MG63 (cell line): Measurements from ENCODE around the gene CCDC141. TPM values are rescaled to one million over a fixed set of nuclear protein-coding genes. Genes with fewer than 3 reads are reported as not detected.

Experiments used
- DNase-seq: peaks from one replicate; pipeline ENCODE4 v3.0.0-alpha.2; 2020
- H3K27me3 ChIP-seq: fragments of 250-450 bp; sonication (Bioruptor Pico); 2 replicates; pipeline ENCODE4 v1.5.1; 2020; ENCODE audit warnings: mild to moderate bottlenecking, moderate library complexity
- H3K36me3 ChIP-seq: fragments of 250-450 bp; sonication (Bioruptor Pico); 2 replicates; pipeline ENCODE4 v1.5.1; 2020; ENCODE audit warnings: mild to moderate bottlenecking, moderate library complexity
- H3K4me3 ChIP-seq: fragments of 250-450 bp; sonication (Bioruptor Pico); 2 replicates; pipeline ENCODE4 v1.5.1; 2020; ENCODE audit warnings: mild to moderate bottlenecking, moderate library complexity
- H3K9me3 ChIP-seq: fragments of 250-450 bp; sonication (Bioruptor Pico); 2 replicates; pipeline ENCODE4 v1.5.1; 2020; ENCODE audit warnings: mild to moderate bottlenecking, moderate library complexity
- total RNA-seq: library from RNA; depleted of rRNA; stranded (reverse); fragments of >200 nt; shearing (Covaris generic); gene quantifications from 2 replicates; pipeline ENCODE4 v1.2.3, GENCODE V29; 2014; ENCODE audit warnings: low replicate concordance

The CCDC141 gene
- total RNA-seq, 1 experiment from 2014 or later: not detected

GRCh38 chr2:178908810-178909209 is 141.1 kb downstream of the CCDC141 start:
- DNase-seq: no peak
- H3K27me3 ChIP-seq: no peaks in the 10 kb centered on the region
- no peaks in the 10 kb centered on the region for H3K36me3 ChIP-seq
- no peaks in the 10 kb centered on the region for H3K9me3 ChIP-seq
- no peak overlapping the region for H3K4me3 ChIP-seq

- Histone ChIP-seq H3K4me3 (no peak overlapping the region), H3K36me3 (no peaks in the 10 kb centered on the region), H3K27me3 (no peaks in the 10 kb centered on the region), H3K9me3 (no peaks in the 10 kb centered on the region)
- no peak for DNase-seq
These were observed 144.7 kb downstream of the CCDC141 start for GRCh38 chr2:178905261-178905660.

- Histone ChIP-seq H3K27me3 (no peaks in the 10 kb centered on the region), H3K4me3 (no peak overlapping the region), H3K9me3 (no peaks in the 10 kb centered on the region), H3K36me3 (no peaks in the 10 kb centered on the region)
- DNase-seq: no peak
These were observed 150.3 kb downstream of the CCDC141 start for GRCh38 chr2:178899656-178900055.

GRCh38 chr2:178895872-178896271 is 154.1 kb downstream of the CCDC141 start:
- no peak for DNase-seq
- H3K36me3 ChIP-seq: no peaks in the 10 kb centered on the region
- no peaks in the 10 kb centered on the region for H3K27me3 ChIP-seq
- H3K4me3 ChIP-seq: no peak overlapping the region
- no peaks in the 10 kb centered on the region for H3K9me3 ChIP-seq

GRCh38 chr2:178895171-178895570 is 154.8 kb downstream of the CCDC141 start:
- no peaks in the 10 kb centered on the region for H3K9me3 ChIP-seq
- no peak overlapping the region for H3K4me3 ChIP-seq

GRCh38 chr2:178892751-178893625 is 156.9 kb downstream of the CCDC141 start:
- no peaks in the 10 kb centered on the region for H3K27me3 ChIP-seq
- DNase-seq: no peak
- H3K4me3 ChIP-seq: no peak overlapping the region
- H3K36me3 ChIP-seq: no peaks in the 10 kb centered on the region
- H3K9me3 ChIP-seq: no peaks in the 10 kb centered on the region

More at GRCh38 chr2:178895171-178895570, 154.8 kb downstream of the CCDC141 start:
- H3K27me3 ChIP-seq: no peaks in the 10 kb centered on the region
- DNase-seq: no peak
- H3K36me3 ChIP-seq: no peaks in the 10 kb centered on the region

GRCh38 chr2:178891959-178892485 is 157.9 kb downstream of the CCDC141 start:
- Histone ChIP-seq H3K36me3 (no peaks in the 10 kb centered on the region), H3K27me3 (no peaks in the 10 kb centered on the region), H3K9me3 (no peaks in the 10 kb centered on the region), H3K4me3 (no peak overlapping the region)
- DNase-seq: no peak

- Histone ChIP-seq H3K27me3 (no peaks in the 10 kb centered on the region), H3K36me3 (no peaks in the 10 kb centered on the region), H3K4me3 (no peak overlapping the region), H3K9me3 (no peaks in the 10 kb centered on the region)
- peak; percentile 38 for DNase-seq
These were observed 158.5 kb downstream of the CCDC141 start for GRCh38 chr2:178891265-178891958.

- Histone ChIP-seq H3K36me3 (no peaks in the 10 kb centered on the region), H3K27me3 (no peaks in the 10 kb centered on the region), H3K9me3 (no peaks in the 10 kb centered on the region), H3K4me3 (no peak overlapping the region)
- DNase-seq: no peak
These were observed 163.9 kb downstream of the CCDC141 start for GRCh38 chr2:178886006-178886405.

GRCh38 chr2:178884440-178884839 is 165.5 kb downstream of the CCDC141 start:
- no peak for DNase-seq
- no peak overlapping the region for H3K4me3 ChIP-seq
- no peaks in the 10 kb centered on the region for H3K36me3 ChIP-seq
- H3K9me3 ChIP-seq: no peaks in the 10 kb centered on the region
- no peaks in the 10 kb centered on the region for H3K27me3 ChIP-seq

GRCh38 chr2:178882666-178883440 is 167.1 kb downstream of the CCDC141 start:
- DNase-seq: peak; percentile 88

GRCh38 chr2:178881075-178881474 is 168.9 kb downstream of the CCDC141 start:
- Histone ChIP-seq H3K27me3 (no peaks in the 10 kb centered on the region), H3K36me3 (no peaks in the 10 kb centered on the region), H3K9me3 (no peaks in the 10 kb centered on the region), H3K4me3 (no peak overlapping the region)
- no peak for DNase-seq

More at GRCh38 chr2:178882666-178883440, 167.1 kb downstream of the CCDC141 start:
- Histone ChIP-seq H3K4me3 (no peak overlapping the region), H3K27me3 (no peaks in the 10 kb centered on the region), H3K9me3 (no peaks in the 10 kb centered on the region), H3K36me3 (no peaks in the 10 kb centered on the region)

- Histone ChIP-seq H3K36me3 (no peaks in the 10 kb centered on the region), H3K27me3 (no peaks in the 10 kb centered on the region), H3K9me3 (no peaks in the 10 kb centered on the region), H3K4me3 (no peak overlapping the region)
- DNase-seq: no peak
These were observed 169.7 kb downstream of the CCDC141 start for GRCh38 chr2:178880257-178880656.

- H3K27me3 ChIP-seq: no peaks in the 10 kb centered on the region
- H3K9me3 ChIP-seq: no peaks in the 10 kb centered on the region
- no peak for DNase-seq
- H3K4me3 ChIP-seq: no peak overlapping the region
- H3K36me3 ChIP-seq: no peaks in the 10 kb centered on the region
These were observed 172.1 kb downstream of the CCDC141 start for GRCh38 chr2:178877874-178878273.

- Histone ChIP-seq H3K27me3 (no peaks in the 10 kb centered on the region), H3K9me3 (no peaks in the 10 kb centered on the region), H3K4me3 (no peak overlapping the region), H3K36me3 (no peaks in the 10 kb centered on the region)
- no peak for DNase-seq
These were observed 175.3 kb downstream of the CCDC141 start for GRCh38 chr2:178874529-178875240.

GRCh38 chr2:178873912-178874311 is 176.0 kb downstream of the CCDC141 start:
- DNase-seq: no peak
- no peaks in the 10 kb centered on the region for H3K9me3 ChIP-seq
- no peaks in the 10 kb centered on the region for H3K36me3 ChIP-seq
- H3K4me3 ChIP-seq: no peak overlapping the region
- no peaks in the 10 kb centered on the region for H3K27me3 ChIP-seq
